Effector CD8-positive, alpha-beta T cell (primary cell): ENCODE data around the gene NBPF14.
"Not testable (repeated sequence)": the region's sequence is repeated elsewhere in the genome, so short reads cannot be mapped to it uniquely, and the experiment has no call there.

Experiments
- DNase-seq: peaks from one replicate; lab custom pipeline; 2025; lab: John Stamatoyannopoulos, UW
- total RNA-seq, 4 experiments: gene quantifications; one replicate each; lab custom pipeline; 2026; lab: John Stamatoyannopoulos, UW

NBPF14 gene, protein sequence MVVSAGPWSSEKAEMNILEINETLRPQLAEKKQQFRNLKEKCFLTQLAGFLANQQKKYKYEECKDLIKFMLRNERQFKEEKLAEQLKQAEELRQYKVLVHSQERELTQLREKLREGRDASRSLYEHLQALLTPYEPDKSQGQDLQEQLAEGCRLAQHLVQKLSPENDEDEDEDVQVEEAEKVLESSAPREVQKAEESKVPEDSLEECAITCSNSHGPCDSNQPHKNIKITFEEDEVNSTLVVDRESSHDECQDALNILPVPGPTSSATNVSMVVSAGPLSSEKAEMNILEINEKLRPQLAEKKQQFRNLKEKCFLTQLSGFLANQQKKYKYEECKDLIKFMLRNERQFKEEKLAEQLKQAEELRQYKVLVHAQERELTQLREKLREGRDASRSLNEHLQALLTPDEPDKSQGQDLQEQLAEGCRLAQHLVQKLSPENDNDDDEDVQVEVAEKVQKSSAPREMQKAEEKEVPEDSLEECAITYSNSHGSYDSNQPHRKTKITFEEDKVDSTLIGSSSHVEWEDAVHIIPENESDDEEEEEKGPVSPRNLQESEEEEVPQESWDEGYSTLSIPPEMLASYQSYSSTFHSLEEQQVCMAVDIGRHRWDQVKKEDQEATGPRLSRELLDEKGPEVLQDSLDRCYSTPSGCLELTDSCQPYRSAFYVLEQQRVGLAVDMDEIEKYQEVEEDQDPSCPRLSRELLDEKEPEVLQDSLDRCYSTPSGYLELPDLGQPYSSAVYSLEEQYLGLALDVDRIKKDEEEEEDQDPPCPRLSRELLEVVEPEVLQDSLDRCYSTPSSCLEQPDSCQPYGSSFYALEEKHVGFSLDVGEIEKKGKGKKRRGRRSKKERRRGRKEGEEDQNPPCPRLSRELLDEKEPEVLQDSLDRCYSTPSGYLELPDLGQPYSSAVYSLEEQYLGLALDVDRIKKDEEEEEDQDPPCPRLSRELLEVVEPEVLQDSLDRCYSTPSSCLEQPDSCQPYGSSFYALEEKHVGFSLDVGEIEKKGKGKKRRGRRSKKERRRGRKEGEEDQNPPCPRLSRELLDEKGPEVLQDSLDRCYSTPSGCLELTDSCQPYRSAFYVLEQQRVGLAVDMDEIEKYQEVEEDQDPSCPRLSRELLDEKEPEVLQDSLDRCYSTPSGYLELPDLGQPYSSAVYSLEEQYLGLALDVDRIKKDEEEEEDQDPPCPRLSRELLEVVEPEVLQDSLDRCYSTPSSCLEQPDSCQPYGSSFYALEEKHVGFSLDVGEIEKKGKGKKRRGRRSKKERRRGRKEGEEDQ (N-terminal part only)
- 11.9 to 18.8 (median 13.9) reads per million in 4 experiments for total RNA-seq

- DNase-seq = not testable (repeated sequence)
Observed at GRCh38 chr1:148595911-148596310, at the start of gene NBPF14. TSS of gene NBPF14 (minus strand) at chr1:148596011. CDS start at chr1:148595717, 294 bp downstream.

DNA sequence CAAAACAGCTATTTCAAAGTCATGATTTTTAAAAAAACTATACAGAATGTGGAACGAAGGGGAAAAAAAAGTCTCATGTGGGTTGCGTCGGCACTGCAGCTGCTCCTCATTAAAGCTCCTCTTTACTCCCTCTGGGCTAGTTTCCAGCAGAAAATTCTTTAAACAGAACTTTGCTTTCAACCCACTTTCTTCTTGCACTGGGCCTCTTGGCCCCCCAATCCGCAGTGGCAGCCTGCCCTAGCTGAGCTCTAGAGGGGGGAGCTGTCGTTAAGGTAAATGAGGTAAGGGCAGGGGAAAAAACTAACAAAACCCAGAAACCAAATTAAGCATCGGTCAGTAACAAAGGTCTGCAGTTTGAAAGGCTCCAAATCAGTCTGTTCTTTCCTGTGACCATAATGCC is 29.6 kb upstream of the NBPF14 start:
- DNase-seq = not testable (repeated sequence)

GRCh38 chr1:148618216-148618615 is 22.4 kb upstream of the NBPF14 start:
- DNase-seq = not testable (repeated sequence)

DNA sequence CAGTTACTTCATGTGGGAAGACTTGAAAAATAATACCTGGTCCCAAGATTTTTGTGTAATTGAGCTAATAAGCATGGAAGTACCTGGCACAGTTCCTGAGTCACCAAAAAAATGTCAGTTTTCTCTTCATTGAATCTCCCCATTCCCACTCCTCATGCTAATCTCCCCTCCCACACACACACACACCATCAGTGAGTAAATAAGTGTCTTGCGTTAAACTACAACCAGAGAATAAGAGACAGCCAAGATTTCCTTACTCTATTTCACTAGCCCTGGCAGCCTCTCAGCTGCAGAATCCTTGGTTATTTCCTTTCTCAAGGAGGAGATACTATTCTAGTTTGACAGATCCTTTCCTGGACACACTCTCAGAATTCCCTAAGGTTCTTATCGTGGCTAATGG is 9.5 kb upstream of the NBPF14 start:
- not testable (repeated sequence) for DNase-seq

DNA sequence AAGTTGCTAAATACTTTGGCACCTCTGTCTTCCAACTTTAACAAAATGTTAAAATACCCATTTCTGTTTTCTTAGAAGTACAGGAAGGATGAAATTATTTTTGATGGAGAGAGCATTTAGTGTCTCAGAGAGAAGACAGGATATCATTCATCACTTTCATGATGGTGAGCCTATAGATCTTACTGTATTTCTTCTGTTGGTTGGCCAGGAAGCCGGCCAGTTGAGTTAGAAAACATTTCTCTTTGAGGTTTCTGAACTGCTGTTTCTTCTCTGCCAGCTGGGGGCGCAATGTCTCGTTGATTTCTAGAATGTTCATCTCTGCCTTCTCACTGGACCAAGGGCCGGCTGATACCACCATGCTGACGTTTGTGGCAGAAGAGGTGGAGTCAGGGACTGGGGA is 451 bp downstream of the NBPF14 start:
- not testable (repeated sequence) for DNase-seq

DNA sequence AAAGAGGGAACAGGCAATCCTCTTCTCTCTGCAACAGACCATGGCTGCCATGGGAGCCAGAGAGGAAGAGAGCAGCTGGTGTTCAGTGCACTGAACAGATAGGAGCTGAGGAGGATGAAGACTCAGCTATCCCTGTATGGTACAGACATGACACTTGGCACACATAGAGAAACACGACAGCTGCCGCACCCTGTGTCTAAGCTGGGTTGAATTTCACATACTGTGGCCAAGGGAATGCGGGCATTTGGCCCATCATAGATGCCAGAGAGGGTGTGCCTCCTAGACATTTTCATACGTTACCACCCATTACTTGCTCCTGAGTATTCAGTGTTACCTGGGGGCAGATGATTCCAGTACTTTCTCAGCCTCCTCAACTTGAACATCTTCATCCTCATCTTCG is 4.7 kb downstream of the NBPF14 start:
- not testable (repeated sequence) for DNase-seq

GRCh38 chr1:148532158-148532557 is 63.7 kb downstream of the NBPF14 start:
- DNase-seq = not testable (repeated sequence)

DNA sequence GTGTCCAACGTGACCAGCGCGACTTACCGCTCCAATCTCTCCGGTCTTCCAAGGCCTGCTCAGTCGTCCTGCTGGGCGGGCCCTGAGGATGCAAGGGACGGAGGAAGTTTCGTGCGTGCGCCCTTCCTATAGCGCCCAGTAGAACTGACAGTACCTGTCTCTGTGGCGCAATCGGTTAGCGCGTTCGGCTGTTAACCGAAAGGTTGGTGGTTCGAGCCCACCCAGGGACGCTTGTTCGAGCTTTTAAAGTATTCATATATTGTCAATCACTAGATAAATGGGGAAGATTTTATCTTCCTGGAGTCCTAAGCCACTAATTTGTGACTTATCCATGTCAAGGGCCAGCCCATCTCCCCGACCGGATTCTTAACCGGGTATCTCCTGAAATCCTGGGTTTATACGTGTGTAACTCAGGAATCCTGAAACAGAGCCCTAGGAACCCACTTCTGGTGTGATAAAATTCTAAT is 66.7 kb downstream of the NBPF14 start:
- peak; percentile 56 for DNase-seq

DNA sequence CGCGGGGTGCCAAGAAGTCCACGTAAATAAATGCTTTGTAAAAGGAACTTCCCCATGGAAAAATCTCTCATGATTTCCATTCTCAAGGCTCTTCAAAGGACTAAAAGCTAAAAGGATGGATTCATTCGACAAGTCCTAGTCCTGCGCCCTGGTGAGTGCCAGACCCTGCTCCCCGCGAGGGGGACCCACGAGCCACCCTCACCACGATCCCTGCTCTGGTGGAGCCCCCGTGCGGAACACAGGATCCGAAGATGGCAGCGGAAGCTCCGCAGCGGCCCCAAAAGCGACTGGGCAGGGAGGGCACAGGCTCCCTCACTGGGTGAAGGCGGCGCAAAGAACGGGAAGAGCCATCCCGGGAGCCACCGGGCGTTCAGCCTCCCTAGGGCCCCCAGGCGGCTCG is 67.2 kb downstream of the NBPF14 start:
- DNase-seq = not testable (repeated sequence)

GRCh38 chr1:148526587-148526986 is 69.2 kb downstream of the NBPF14 start:
- DNase-seq = not testable (repeated sequence)

DNA sequence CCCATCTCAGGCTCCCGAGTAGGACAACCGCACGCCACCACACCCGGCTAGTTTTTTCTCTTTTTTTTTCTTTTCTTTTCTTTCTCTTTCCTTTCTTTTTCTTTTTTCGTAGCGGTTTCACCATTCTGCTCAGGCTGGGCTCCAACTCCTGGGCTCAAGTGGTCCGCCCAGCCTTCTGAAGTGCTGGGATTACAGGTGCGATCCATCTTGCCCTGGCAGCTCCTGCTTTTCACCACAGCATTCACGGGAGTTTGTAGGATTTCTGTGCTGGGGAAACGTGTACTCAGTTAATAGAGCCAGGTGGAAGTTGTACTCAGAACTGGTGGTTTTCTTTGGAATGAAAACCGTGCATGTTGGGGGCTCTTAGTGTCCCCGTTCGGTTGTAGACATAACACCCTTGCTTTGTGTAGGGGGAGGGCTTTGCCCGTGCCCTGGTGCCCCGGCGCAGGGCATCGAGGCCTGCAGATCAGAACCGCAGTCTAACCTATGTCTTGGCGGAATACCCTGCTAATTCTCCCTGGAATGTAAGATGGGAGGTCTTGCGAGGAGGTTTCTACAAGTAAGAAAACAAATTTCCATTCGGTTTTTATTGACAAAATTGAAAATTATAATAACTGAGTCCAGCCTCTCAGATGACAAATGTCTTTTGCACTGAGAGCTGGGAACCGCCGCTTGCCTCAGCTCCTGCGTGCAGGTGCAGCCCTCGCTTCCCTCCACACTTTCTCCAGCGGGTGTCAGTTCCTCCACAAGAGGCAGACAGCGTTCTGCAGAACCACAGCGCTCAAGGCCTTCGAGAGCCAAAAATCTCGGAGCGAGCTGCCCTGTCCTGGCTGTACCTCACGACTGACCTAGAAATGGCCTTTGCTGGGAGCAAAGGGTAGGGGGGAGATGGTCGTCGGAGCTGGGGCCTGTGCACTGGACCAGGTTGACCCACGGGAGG is 72.3 kb downstream of the NBPF14 start:
- not testable (repeated sequence) for DNase-seq

GRCh38 chr1:148522561-148523204 is 73.1 kb downstream of the NBPF14 start:
- DNase-seq = peak; percentile 75

DNA sequence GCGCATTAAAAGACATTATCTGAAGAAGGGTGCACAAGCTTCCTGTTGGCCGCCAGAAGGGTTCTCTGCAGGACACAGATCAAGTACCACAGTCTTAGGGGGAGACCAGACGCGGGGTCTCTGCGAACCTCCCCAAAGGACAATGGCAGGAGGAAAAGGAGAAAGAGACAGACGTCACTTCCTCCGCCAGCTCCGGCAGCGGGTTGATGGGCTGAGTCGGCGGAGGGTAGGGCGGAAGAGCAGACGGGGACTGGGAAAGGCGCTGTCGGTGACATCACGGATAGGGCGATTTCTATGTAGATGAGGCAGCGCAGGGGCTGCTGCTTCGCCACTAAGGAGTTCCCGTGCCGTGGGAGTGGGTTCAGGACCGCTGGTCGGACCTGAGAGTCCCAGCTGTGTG is 73.7 kb downstream of the NBPF14 start:
- DNase-seq = peak; percentile 70

- not testable (repeated sequence) for DNase-seq
Observed at GRCh38 chr1:148514310-148514709, 81.5 kb downstream of the NBPF14 start.

DNA sequence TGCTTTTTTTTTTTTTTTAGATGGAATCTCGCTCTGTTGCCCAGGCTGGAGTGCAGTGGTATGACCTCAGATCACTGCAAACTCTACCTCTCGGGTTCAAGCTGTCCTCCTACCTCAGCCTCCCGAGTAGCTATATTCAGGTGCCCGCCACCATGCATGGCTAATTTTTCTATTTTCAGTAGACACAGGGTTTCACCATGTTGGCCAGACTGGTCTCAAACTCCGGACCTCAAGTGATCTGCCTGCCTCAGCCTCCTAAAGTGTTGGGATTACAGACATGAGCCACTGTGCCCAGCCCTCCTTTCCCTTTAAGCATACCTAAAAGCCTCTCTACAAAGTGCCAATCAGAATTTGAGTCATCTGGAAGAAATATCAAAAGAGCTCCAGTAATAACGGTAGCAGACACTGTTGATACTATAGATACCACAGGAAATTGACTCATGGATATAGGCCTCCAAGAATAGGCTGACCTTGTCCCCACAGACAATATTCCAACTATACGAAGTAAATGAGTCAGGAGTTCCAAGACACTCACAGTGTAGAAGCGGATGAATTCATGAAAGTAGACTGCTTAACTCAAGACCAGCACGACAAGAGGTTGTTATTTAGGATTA is 83.1 kb downstream of the NBPF14 start:
- not testable (repeated sequence) for DNase-seq

- not testable (repeated sequence) for DNase-seq
Observed at GRCh38 chr1:148493933-148494332, 101.9 kb downstream of the NBPF14 start.

GRCh38 chr1:148483029-148483428 is 112.8 kb downstream of the NBPF14 start, which contains the start of gene PPIAL4G:
TSS of gene PPIAL4G (minus strand) at chr1:148483302. CDS start at chr1:148483252, 50 bp downstream.
- DNase-seq = not testable (repeated sequence)
